ENCODE results near the gene PRKAG2. TPM values are rescaled to one million over a fixed set of nuclear protein-coding genes. Genes with fewer than 3 reads are reported as not detected.
"Not testable (repeated sequence)": the region's sequence is repeated elsewhere in the genome, so short reads cannot be mapped to it uniquely, and the experiment has no call there.

PRKAG2 gene
- total RNA-seq, 1 donor from 2014 or later, result 17.5 TPM

DNA sequence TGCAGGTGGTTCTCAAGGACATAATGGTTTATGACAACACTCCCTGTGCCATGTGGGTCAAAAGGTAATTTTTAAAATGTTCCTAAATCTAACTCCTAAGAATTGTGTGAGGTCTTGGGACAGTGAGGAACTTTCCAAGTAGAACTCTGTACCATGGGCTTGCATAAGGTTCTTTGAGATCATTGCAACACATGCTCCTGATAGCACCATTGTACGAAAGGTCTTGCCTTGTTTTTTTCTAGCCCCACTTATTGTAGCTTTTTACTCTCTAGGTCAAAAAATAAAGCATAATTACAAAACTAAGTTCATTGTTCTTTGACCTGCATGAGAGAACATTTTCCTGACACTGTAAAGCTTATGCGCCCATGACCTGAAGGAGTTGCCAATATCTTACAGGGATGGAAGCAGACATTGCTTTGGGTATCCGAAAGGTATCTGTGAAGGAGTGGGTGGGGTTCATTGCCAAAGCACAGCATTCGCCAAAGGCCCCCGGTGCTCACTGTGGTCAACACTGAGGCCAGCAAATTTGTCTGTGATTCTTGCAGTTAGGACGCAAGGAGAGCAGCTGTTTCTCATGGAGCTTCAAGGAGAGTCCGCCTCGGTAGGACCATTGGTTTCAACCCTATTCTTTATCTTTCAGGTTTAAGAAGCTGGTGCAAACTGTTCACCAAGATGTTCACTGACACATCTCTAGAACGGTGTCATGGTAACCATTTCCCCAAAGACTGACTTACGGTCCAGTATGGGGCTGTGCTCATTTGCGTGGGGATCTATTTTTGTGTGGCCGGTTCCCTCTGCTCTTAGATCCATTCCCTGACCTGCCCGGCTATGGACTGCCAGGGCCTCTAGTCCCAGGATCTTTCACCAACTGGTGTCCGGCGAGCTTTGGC is 7.6 kb upstream of the PRKAG2 start:
- no peak for DNase-seq (ENCODE audit: low read depth in 2 of 2)

DNA sequence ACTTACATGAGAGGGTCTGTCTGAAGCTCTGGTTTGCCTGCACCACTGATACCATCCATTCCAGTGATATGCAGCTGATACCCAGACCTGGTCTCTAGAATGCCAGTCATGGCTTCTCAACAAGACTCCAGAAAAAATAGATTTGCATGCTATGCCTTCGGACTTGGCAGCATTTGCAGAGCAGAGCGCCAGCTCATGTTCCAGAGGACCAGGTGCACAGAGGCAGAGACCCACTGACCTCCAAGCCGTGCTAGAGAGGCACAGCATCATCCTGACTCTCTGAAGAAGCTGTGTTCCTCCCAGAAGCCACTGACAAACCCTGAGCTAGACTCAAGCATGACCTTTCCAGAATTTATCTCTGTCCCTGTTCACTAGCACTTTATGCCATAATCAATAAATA is 6.9 kb upstream of the PRKAG2 start:
- no peak for DNase-seq (ENCODE audit: low read depth in 2 of 2)

DNA sequence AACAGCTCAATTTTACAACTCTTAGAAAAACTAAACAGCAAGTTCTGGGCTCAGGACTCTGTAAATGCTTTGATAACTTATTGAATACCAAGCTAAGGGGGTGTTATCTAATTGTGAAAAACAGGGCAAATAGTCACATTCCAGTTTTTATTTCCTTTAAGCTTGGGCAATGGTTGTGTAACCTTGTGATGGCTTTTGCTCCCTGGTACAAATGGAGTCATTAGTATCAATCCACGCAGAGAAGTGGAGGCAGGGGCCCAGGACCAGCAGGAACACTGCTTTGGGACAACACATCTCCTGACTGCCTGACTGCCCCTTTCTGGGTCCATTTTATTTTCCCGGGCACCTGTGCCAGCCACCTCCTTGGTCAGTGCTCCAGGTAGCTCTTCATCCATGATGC is 5.8 kb upstream of the PRKAG2 start:
- no peak for DNase-seq (ENCODE audit: low read depth in 2 of 2)

DNA sequence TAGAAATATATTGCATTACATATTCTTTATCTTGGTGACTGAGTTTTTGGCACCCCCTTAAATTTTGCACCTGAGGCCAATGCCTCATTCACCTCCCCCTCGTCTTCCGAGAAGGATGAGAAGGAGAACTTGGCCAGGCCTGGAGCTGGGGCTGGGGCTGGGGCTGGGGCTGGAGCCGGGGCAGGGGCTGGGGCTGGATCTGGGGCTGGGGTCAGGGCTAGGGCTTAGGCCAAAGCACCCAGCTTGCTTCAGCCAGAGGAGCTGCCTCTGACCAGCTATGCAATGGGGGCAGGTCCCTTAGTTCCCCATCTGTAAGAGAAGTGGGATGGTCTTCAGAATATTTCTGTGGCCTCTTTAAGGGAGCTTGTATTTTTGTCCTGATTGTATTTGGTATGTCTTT is 3.8 kb upstream of the PRKAG2 start:
- DNase-seq (ENCODE audit: low read depth in 2 of 2), result no peak

DNA sequence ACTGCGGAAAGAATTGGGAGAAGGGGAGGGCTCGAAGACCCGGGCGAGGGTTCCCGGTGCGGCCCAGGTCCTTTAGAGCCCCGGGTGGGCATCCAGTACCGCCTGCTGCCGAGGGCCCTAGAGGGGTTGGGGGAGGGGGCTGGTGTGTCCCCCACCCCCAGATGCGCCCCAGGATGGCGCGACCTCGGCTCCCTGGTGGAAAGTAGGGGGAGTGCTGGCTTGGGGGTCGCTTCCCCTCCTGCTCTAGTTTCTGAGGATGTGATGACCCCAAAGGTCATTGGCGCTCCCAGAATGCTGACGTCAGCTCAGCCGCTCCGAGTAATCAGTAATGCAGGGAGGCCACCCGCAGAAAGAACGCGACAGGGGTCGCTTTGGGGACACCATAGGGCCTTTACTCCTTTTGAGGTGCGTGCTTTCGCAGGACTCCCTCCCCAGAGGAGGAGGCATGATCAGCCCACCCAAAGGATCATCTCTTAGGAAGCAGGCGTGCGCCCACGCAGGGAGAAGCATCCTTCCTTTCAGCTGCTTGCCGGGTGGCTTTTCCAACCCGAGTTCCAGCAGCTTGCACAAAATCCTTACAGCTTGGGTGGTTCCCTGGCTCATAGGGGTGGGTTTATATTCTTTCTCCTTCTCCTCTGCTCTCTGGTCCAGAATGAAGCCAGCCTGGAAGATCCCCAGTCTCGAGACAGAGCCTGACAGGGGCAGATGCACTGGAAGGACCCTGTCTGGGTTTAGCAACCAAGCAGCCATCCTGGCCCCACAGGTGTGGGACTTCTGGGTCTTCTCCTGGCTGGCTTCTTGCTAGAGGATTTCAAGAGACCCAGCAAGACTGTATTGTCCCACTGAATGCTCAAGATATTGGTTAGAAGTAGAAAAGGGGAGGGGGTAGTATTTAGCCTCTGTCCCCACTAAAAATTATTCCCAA is 1.3 kb upstream of the PRKAG2 start:
- DNase-seq (ENCODE audit: low read depth in 2 of 2), result no peak

DNA sequence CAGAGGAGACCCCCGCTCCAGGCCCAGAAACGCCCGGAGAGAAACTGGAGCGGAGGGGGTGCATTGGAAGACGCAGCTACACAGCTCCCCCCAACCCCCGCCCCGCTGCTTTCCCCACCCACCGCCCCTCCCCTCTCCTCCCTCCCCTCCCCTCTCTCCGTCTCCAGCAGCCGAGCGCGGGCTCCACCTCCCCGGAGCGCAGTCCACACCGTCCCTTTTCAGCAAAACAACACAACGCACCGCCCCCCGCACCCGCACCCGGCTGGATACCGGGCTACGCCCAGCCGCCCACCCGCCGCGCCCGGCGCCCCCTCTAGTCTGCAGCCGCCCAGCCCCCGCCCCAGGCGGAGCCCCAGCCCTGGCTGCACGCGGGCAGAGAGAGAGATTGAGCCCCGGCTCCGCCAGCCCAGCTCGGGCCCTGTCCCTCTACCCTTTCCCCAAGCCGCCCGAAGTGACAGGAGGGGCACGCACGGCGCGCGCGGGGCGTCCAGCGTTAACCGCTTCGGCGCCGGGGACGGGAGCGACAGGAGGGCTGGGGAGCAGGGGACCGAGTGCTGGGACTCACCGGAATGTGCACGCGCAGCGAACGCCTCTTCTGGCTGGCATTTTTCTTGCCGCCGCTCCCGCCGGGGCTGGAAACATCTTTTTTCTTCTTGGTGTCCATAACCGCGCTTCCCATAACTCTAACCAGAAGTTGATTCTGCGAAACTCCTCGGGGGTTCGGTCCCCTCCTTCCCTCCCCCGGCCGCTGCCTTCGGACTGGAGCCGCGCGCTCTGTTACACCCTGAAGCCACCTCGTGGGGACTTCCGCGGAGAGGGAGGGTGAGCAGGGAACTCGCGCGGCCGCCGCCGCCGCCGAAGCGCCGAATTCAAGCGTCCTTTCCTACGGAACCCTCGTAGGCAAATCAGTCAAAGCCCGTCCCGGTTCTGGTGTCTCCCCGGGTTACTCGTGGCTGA is 695 bp downstream of the PRKAG2 start:
- peak; percentile 56 to 65 for DNase-seq (ENCODE audit: low read depth in 2 of 2)

DNA sequence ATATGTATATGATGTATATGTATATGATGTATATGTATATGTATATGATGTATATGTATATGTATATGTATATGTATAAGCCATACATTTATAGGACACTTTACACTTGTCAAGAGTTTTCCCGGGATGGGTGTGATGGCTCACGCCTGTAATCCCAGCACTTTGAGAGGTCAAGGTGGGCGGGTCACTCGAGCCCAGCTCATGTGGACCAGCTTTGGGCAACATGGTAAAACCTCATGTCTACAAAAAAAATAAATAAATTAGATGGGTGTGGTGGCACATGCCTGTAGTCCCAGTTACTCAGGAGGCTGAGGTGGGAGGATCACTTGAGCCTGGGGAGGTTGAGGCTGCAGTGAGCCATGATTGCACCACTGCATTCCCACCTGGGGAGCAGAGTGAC is 2.4 kb downstream of the PRKAG2 start:
- DNase-seq (ENCODE audit: low read depth in 2 of 2), result not testable (repeated sequence)

DNA sequence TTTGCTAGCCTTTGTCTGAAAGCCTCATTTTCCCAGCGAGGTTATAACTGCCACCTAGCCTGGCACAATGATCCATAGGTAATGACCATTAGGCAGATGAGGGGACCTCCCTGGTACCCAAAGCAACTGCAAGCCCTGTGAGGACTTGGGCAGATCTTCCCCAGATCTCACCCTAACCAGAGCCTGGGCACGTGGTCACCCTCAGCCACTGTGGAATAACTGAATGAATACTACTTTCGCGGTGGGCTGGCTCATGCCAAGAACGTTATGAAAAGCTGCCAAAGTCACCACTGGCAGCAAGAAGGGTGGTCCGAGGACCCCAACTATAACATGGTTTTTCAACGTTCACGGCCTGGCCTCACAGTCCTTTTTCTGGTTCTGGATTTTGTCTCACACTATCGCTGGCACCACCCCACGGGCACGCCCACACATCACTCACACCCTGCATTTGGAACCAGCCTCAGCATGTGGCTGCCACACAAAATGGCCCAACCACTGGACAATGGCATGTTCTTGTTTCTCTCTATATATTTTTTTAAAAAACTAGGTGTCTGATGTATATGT is 3.4 kb downstream of the PRKAG2 start:
- DNase-seq (ENCODE audit: low read depth in 2 of 2), result no peak

DNA sequence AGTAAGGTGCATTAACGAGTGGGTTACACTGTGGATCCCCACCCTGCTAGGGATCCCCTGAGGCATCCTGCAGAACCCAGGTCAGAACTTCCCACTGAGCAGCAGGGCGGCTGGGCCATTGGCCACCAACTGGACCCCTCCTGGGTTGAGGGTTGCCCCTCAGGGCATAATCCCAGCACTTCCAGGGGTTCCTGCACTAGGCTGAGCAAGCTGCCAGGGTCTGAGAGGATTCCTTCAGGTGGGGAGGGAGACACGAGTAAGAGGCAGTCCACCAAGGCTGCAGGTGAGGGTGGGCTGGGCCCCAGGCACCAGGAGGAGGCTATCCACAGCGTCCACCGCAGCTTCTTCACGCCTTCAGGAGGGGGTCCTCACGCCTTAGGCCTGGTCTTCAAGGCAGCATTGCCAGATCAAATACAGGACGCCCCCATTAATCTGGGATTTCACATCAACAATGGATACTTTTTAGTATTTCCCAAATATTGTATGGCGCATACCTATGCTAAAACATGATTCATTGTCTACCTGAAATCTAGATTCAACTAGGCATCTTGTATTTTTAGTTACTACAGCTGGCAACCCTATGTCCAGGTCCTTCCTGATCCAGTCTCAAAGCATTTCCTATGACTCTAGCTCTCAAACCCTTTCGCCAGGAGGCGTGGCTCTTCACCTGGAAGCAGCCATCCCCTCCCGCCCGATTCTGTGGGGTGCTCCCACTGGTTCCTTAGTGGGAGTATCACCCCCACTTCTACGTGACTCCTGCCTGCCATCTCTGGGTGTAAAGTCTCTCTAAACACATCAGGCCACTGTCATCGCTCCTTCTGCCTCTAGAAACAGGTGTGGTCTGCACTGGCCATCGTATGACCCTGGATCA is 4.1 kb downstream of the PRKAG2 start:
- DNase-seq (ENCODE audit: low read depth in 2 of 2), result no peak

DNA sequence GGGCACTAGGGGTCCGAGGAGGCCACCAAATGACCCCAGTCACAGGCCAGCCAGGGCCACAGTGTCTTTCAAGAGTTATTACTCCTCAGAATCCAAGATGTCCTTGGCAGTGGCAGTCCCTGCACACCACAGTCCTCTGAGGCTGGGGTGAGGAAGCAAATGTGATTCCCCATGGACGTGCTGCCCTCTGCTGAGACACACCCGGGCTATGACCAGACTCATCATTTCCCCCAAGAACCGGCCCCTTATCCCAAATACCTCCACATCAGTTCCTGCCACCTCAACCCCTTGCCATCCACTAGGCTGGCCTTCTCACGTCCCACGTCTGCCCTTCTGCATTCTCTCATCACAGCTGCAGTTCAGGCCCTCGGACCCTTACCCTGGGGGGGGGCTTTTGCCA is 5.0 kb downstream of the PRKAG2 start:
- peak in 1 of 2 donors; percentile 6 for DNase-seq (ENCODE audit: low read depth in 2 of 2)

DNA sequence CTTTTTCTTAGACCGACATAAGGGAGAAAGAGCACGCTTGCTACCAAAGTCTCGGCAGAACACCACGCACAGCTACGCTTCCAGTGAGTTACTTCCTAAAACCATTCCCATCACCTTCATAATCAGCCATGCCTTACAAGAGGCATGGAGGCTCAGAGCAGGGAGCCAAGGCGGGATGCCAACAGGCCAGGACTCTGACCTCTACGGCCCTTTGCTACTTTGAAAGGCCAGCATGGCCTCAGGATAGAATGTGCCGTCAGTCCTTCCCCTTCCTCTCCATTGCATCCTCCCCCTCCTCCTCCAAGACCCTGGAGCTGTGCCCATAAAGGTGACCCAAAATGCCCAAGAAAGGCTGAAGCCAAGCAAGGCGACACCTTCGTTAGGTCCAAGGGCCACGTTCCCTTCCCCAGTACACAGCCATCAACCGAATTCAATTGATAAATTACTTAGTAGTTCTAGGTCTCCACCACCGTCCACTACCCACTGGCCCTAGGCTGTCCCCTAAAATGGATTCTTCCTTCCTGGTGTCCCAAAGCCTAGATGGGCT is 5.7 kb downstream of the PRKAG2 start:
- DNase-seq (ENCODE audit: low read depth in 2 of 2), result no peak

DNA sequence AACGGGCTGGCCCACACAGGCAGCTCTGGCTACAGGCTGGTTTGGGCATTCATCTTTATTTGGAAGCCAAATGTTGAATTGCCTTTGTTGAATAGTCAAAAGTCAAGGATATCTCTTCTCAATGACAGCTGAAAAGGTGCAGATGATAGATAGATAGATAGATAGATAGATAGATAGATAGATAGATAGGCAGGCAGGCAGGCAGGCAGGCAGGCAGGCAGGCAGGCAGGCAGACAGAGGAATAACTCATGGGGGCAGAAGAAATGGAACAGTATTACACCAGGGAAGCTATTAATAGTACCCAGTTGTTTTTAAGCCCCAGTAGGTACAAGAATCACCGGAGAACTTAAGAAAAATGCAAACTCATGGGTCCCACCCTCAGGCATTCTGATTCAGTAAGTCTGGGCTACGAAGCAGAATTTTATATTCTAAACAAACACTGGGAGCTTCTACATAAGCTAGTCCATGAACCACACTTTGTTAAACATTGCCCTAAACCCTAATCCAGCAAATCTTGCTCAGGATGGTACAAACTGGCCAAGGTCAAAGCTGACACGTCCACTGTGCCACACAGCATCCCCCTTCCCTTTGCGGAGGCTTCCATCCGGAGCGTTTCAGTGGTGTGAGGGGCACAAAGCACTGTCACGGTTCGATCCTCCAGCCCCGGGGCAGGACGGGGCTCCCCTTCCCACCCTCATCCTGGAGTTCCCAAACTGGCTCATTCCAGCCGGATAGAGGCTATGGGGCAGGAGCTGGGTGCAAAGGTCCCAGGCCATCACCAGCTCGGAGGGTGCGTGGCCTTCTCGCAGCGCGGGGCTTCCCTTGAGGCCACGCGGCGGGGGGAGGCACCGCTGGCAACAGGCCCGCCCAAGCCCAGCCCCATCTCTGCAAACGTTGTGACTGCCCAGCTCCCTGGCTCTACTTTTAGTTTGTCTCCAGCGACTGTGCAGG is 6.7 kb downstream of the PRKAG2 start:
- DNase-seq (ENCODE audit: low read depth in 2 of 2), result no peak

DNA sequence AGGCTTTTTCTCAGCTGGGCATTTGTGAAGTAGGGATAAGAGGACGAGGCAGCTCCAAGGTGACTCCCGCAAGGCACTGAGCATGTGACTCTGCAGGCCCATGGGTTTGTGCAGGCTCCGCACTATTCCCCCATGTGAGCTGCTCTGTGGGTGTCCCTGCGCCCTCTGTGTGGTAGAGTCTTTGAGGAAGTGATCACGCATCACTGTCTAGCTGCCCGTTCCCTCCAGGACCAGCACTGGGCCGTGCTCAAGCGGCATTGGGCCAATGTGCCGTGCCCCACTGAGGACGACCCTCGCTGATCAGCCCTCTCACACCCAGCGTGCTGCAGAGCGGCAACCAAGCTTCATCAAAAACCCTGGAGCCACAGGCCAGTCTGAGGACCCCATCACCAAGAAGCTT is 7.5 kb downstream of the PRKAG2 start:
- no peak for DNase-seq (ENCODE audit: low read depth in 2 of 2)

DNA sequence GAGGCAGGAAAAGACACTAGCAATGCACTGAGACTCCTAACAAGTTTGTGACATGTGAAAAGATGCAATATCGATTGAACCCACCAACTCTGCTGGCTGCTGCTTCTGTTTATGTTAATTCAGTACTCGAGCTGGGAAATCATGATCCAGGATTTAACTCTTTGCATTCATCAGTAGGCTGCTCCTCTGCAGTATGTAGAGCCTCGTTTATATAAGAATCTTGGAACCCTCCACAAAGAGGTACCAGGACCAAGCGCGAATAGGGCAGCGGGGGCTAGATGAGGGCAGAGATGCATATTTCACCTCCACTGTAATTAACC is 7.8 kb downstream of the PRKAG2 start:
- DNase-seq (ENCODE audit: low read depth in 2 of 2), result no peak

DNA sequence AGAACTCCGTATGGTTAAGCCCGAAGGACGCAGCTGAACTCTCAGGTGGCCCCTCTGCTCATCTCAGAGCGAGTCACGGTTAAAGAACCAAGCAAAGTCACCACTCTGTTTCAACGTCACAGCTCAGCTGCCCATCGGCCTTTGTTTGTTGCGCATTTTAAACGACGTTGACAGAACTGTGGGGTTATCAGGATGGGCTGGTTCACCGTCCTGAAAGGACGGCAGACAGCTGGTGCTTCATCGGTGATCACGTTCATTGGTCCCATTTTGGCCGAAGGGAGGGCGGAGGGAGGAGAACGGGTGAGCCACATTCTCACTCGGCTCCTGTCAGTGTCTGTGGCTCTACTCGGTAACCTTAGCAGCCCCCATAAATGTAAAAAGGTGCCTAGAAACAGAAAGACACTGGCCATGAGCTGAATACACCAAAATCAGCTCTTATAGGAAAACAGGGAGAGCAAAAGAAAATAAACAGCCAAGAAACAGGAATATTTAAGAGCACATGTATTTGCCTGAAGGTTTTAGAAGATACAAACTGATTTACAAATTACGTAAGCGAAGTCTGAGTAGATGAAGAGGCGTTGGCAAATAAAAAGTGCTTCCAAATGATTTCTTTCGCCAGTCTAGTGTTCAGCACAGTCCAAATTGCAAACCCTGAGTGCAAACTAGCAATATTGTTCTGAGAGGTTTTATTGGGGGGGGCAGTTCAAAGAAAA is 8.4 kb downstream of the PRKAG2 start:
- DNase-seq (ENCODE audit: low read depth in 2 of 2), result peak; percentile 13 to 70

DNA sequence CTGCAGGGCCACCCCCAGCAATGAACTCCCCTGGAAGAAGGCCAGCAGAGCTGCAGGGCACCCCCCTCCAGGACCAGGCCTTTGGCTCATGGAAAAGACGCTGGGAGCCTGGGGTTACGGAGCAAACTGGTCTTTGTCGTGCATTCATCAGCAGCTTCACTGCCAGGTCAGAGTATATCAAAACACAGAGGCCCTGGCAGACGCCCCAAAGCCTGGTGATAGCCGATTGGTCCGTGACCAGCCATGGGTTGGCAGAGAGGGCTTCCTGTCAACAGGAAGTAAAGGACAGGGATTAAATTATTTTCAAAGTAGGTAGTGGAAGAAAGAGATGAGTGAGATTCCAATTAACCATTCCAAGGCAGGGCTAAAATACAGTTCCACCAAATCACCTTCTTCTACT is 9.0 kb downstream of the PRKAG2 start:
- DNase-seq (ENCODE audit: low read depth in 2 of 2), result peak; percentile 51 to 87

DNA sequence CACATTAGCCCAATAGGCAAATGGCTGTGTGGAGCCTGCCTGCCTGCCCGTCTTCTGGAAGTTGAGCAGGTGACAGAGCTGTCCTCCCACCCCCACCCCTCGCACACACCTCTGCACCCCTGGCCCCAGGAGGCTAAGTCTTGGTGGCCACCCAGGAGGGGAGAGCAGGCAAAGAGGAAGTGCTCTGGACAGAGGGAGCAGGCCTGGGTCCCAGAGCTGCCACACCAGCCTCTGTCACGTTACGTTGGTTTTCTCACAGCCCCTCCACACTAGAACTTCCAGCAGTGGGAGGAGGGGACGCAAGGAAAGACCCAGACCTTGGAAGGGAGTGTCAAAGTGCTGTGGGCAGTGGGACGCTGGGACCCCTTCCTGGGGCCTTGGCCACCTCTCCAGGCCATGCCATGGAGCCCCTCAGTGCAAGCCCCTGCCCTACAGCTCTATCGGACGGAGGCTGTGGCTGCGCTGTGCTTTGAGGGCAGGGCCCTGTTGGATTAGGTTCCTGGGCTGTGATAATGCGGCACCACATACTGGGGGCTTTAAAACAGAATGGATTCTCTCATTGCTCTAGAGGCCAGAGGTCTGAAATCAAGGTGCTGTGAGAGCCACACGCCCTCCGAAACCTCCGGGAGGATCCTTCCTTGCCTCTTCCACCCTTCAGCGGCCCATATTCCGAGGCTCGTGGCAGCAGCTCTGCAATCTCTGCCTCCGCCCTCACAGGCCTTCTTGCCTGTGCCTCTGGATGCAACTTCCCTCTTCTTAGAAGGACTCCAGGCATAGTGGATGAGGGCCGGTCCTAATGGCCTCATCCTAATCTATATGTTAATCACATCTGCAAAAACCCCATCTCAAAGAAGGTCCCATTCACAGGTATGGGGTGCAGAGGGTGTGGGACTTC is 9.9 kb downstream of the PRKAG2 start:
- no peak for DNase-seq (ENCODE audit: low read depth in 2 of 2)
